ENCODE data around the gene PRR29. TPM values are rescaled to one million over a fixed set of nuclear protein-coding genes. Genes with fewer than 3 reads are reported as not detected.

Gene PRR29
- total RNA-seq, 1 donor from 2014 or later: 3.7 TPM

GRCh38 chr17:64045176-64045575, 47.0 kb downstream of the PRR29 start:
- peaks cover 6% of the 10 kb centered on the region for H3K4me1 Mint-ChIP-seq (ENCODE audit: low read depth)
- no peaks in the 10 kb centered on the region for H3K27me3 Mint-ChIP-seq
- no peak overlapping the region for H3K4me3 Mint-ChIP-seq (ENCODE audit: low read depth)
- no peaks in the 10 kb centered on the region for H3K9me3 Mint-ChIP-seq (ENCODE audit: low read depth)
- no peak for DNase-seq (ENCODE audit: low spot score, unreplicated experiment)
- no peak overlapping the region for H3K27ac Mint-ChIP-seq
- peaks cover 38% of the 10 kb centered on the region for H3K36me3 Mint-ChIP-seq (ENCODE audit: insufficient read depth)
- no peak for TF ChIP-seq CTCF (IDR thresholded peaks at IDR 0.05; ENCODE audit: unreplicated experiment)

GRCh38 chr17:64048805-64049204, 50.7 kb downstream of the PRR29 start:
- Mint-ChIP-seq H3K9me3 (ENCODE audit: low read depth) (no peaks in the 10 kb centered on the region), H3K27ac (no peak overlapping the region), H3K4me1 (ENCODE audit: low read depth) (no peaks in the 10 kb centered on the region), H3K27me3 (no peaks in the 10 kb centered on the region), H3K36me3 (ENCODE audit: insufficient read depth) (peaks cover 41% of the 10 kb centered on the region), H3K4me3 (ENCODE audit: low read depth) (no peak overlapping the region)
- TF ChIP-seq CTCF (IDR thresholded peaks at IDR 0.05; ENCODE audit: unreplicated experiment): no peak
- DNase-seq (ENCODE audit: low spot score, unreplicated experiment): no peak

- H3K4me3 Mint-ChIP-seq (ENCODE audit: low read depth): no peak overlapping the region
- no peak for TF ChIP-seq CTCF (IDR thresholded peaks at IDR 0.05; ENCODE audit: unreplicated experiment)
- no peak for DNase-seq (ENCODE audit: low spot score, unreplicated experiment)
- H3K27ac Mint-ChIP-seq: no peak overlapping the region
- no peaks in the 10 kb centered on the region for H3K9me3 Mint-ChIP-seq (ENCODE audit: low read depth)
- peaks cover 33% of the 10 kb centered on the region for H3K36me3 Mint-ChIP-seq (ENCODE audit: insufficient read depth)
- H3K27me3 Mint-ChIP-seq: no peaks in the 10 kb centered on the region
- H3K4me1 Mint-ChIP-seq (ENCODE audit: low read depth): no peaks in the 10 kb centered on the region
Observed at GRCh38 chr17:64051153-64051552, 53.0 kb downstream of the PRR29 start.

GRCh38 chr17:64053101-64053500, 55.0 kb downstream of the PRR29 start:
- H3K27me3 Mint-ChIP-seq: no peaks in the 10 kb centered on the region
- no peaks in the 10 kb centered on the region for H3K9me3 Mint-ChIP-seq (ENCODE audit: low read depth)
- DNase-seq (ENCODE audit: low spot score, unreplicated experiment): no peak
- peaks cover 8% of the 10 kb centered on the region for H3K4me1 Mint-ChIP-seq (ENCODE audit: low read depth)
- H3K36me3 Mint-ChIP-seq (ENCODE audit: insufficient read depth): peaks cover 36% of the 10 kb centered on the region
- H3K4me3 Mint-ChIP-seq (ENCODE audit: low read depth): no peak overlapping the region
- TF ChIP-seq CTCF (IDR thresholded peaks at IDR 0.05; ENCODE audit: unreplicated experiment): no peak
- no peak overlapping the region for H3K27ac Mint-ChIP-seq

Other genes starting within 250 kb of the PRR29 start
- gene CCDC47, start 224.8 kb upstream of the PRR29 start, total RNA-seq: 65.2 and 68.4 TPM in 2 replicates
- 181 and 189 TPM in 2 replicates for gene DDX42, start 224.2 kb upstream of the PRR29 start, total RNA-seq
- 101 and 109 TPM in 2 replicates for gene PSMC5, start 170.9 kb upstream of the PRR29 start, total RNA-seq
- 46.5 and 49.0 TPM in 2 replicates for gene FTSJ3, start 170.7 kb upstream of the PRR29 start, total RNA-seq
- gene SMARCD2, start 155.7 kb upstream of the PRR29 start, total RNA-seq: 61.6 and 63.8 TPM in 2 replicates
- gene CSH2, start 124.7 kb upstream of the PRR29 start, total RNA-seq: not detected in 2 replicates
- not detected in 2 replicates for gene GH2, start 116.4 kb upstream of the PRR29 start, total RNA-seq
- gene CSH1, start 101.8 kb upstream of the PRR29 start, total RNA-seq: not detected in 2 replicates
- not detected in 2 replicates for gene CSHL1, start 87.1 kb upstream of the PRR29 start, total RNA-seq
- gene GH1, start 79.5 kb upstream of the PRR29 start, total RNA-seq: not detected in 2 replicates
- not detected in 2 replicates for gene CD79B, start 66.0 kb upstream of the PRR29 start, total RNA-seq
- 0.10 and 0.55 TPM in 2 replicates for gene SCN4A, start 25.4 kb upstream of the PRR29 start, total RNA-seq
- 0.72 and 0.91 TPM in 2 replicates for gene ICAM2, start 22.3 kb downstream of the PRR29 start, total RNA-seq
- 39.4 and 43.1 TPM in 2 replicates for gene ERN1, start 131.8 kb downstream of the PRR29 start, total RNA-seq

All from progenitor cell of endocrine pancreas (in vitro differentiated cells).